Renal pelvis (tissue), 4 donors: ENCODE data around the gene POTEM. TPM values are rescaled to one million over a fixed set of nuclear protein-coding genes. Genes with fewer than 3 reads are reported as not detected.
"Not testable (repeated sequence)": the region's sequence is repeated elsewhere in the genome, so short reads cannot be mapped to it uniquely, and the experiment has no call there.

ENCODE experiments used
- DNase-seq: peaks from one replicate; pipeline ENCODE4 v3.0.0-alpha.2; 2013
- polyA plus RNA-seq, 3 donors: library from polyadenylated mRNA; unstranded; fragments of 120-200 nt; gene quantifications; one replicate each; pipeline ENCODE4 v1.2.1, GENCODE V29; 2013; ENCODE audit not compliant: insufficient read length in 3 of 3

POTEM gene
- polyA plus RNA-seq, 3 donors = not detected

DNA sequence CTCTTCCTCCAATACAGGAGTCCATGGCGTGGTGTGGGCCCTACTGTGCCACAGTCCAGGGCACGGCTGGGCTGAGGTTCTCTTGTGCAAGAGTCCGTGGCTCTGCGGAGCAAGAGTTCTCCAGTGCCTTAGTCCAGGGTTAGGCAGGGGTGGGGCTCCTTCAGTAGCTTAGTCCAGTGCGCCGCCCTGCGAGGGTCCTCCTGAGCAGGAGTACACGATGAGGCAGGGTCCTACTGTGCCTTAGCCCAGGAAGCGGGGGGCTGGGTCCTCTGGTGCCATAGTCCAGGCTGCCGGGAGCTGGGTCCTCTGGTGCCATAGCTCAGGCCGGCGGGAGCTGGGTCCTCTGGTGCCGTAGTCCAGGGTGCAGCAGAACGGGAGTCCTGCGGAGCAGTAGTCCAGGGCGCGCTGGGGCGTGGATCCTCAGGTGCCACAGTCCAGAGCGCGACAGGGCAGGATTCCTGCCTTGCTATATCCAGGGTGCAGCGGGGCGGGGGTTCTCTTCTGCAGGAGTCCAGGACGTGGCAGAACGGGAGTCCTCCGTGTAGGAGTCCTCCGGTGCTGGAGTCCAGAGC is 69.7 kb downstream of the POTEM start:
- not testable (repeated sequence) for DNase-seq

DNA sequence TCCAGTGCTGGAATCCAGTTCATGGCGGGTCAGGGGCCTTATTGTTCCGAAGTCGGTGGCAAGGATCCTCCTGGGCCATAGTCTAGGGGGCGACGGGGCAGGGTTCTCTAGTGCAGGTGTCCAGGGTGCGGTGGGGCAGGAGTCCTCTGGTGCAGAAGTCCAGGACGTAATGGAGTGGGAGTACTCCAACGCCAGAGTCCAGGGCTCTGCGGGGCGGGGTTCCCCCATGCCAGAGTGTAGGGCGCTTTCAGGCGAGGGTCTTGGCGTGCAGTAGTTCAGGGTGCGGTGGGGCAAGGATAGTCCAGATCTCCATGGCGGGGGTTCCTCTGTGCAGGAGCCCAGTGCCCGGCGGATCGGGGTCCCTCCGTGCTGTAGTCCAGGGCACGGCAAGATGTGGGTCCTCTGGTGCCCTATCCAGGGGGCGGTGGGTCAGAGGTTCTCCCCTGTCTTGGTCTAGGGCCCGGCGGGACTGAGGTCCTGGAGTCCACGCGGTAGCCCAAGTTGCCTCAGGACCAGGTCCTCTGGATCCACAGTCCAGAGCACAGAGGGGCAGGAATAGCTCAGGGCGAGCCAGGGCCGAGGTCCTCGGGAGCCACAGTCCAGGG is 70.9 kb downstream of the POTEM start:
- not testable (repeated sequence) for DNase-seq

DNA sequence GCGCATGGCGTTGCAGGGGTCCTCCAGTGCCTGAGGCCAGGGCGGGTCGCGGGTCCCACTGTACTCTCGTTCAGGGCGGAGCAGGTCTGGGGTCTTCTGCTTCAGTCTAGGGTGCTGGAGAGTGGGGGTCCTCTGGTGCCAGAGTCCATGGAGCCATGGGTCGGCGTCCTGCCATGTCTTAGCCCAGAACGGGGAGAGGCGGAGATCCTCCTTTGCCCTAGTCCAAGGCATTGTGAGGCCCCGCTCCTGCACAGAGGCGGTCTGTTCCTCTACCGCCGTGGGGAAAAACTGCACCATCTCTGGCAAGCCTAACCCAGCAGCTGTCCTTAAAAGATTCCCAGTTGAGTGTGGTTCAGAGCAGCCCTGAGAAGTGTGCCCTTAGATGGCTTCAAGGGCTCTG is 71.6 kb downstream of the POTEM start:
- not testable (repeated sequence) for DNase-seq

DNA sequence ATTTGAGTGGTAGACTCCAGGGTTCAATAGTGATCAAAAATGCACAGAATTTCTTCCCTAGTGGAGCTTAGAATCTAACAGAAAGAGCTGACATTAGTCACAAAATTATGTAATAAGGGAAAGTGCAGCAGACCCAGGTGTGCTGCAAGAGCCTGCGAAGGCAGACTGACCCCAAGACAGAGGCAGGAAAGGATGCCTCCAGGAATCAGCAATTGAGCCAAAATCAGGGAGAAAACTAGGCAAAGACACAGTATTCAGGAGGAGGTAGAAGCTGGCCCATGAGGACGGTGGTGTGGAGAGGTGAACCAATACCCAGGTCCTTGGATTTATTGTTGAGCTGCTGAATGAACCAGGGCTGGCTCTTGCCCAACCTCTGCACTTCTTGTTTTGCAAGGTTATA is 76.2 kb downstream of the POTEM start:
- DNase-seq = not testable (repeated sequence)
